Ovary (tissue), 9 donors: ENCODE data around the gene ADAR. TPM values are rescaled to one million over a fixed set of nuclear protein-coding genes. Genes with fewer than 3 reads are reported as not detected.

Experiments
- DNase-seq, 5 donors: peaks; one replicate each; pipeline ENCODE4 v3.0.0-alpha.2; 2019 to 2020
- H3K27ac ChIP-seq, 2 donors: fragments of 200-600 bp; one replicate each; pipeline versions ENCODE4 v1.5.1 to v1.8.0; 2019 to 2022
- H3K27me3 ChIP-seq: fragments of 200-600 bp; one replicate; pipeline ENCODE4 v1.8.0; 2022
- H3K36me3 ChIP-seq: fragments of 200-600 bp; sonication (generic); one replicate; pipeline ENCODE4 v1.5.1; 2019
- H3K4me1 ChIP-seq: one replicate; pipeline ENCODE4 v1.8.1; 2013; ENCODE audit warnings: mild to moderate bottlenecking, moderate library complexity; ENCODE audit not compliant: insufficient read depth
- H3K4me3 ChIP-seq: fragments of 200-600 bp; sonication (generic); one replicate; pipeline ENCODE4 v1.5.1; 2017
- H3K9me3 ChIP-seq, 2 donors: fragments of 200-600 bp in 1 of 2; sonication (generic) in 1 of 2; one replicate each; pipeline versions ENCODE4 v1.5.1 to v1.8.1; 2013 to 2019; ENCODE audit warnings: mild to moderate bottlenecking in 1 of 2, moderate library complexity in 1 of 2
- CTCF ChIP-seq, 3 donors: fragments of 450-650 bp in 2 of 3; fragments of 200-600 bp in 1 of 3; IDR thresholded peaks; one replicate each; pipeline versions ENCODE4 v1.5.1 to v1.8.0; 2016 to 2022; ENCODE audit warnings: antibody characterized with exemption in 3 of 3, mild to moderate bottlenecking in 1 of 3
- EP300 ChIP-seq: sonication (generic); formaldehyde crosslinking; IDR thresholded peaks from one replicate; pipeline ENCODE4 v1.6.1; 2017; ENCODE audit warnings: antibody characterized with exemption
- POLR2A ChIP-seq: fragments of 450-650 bp; IDR thresholded peaks from one replicate; pipeline ENCODE4 v1.6.1; 2017; ENCODE audit warnings: antibody characterized with exemption, mild to moderate bottlenecking, moderate library complexity
- WGBS, 3 donors: extraction: QIAGEN DNeasy Blood & Tissue Kit in 1 of 3; methylation state at CpG; one replicate each; pipeline versions ENCODE4 v1.1.5 to v1.1.7; 2013 to 2017; 5-methylcytosine and 5-hydroxymethylcytosine counted together
- intact Hi-C, 4 donors: fragments of 100-400 bp; cut with DNase I; formaldehyde crosslinking; loops; one replicate each; pipeline versions ENCODE4 v1.11.0 to v1.15.1; 2022 to 2023
- polyA plus RNA-seq, 2 donors: library from polyadenylated mRNA; stranded (reverse); fragments of 200-250 nt in 1 of 2; fragments of 350-450 nt in 1 of 2; fragmentation: Illumina TruSeq in 1 of 2; extraction: RNeasy Lipid Tissue Mini Kit (QIAGEN cat#74804) in 1 of 2; gene quantifications; one replicate each; pipeline ENCODE4 v1.2.3, GENCODE V29; 2013 to 2014
- total RNA-seq, 7 donors: library from RNA; depleted of rRNA in 2 of 7; stranded (reverse); fragments of >200 nt in 2 of 7; fragmentation: NEBNext Ultra II Directional in 3 of 7; extraction: Animal tissue kit (Norgen Biotek cat#: 25700) in 3 of 7; gene quantifications; one replicate each; pipeline versions ENCODE4 v1.1.0 to v1.2.4, GENCODE V29; 2016 to 2023
- donor health status: DM: no; HTN: no; CAD: no; lungs with moderate emphysema.
- donor health status: DM: no; HTN: no; CAD: no.
- donor health status: Bipolar disorder and iron deficiency.
- donor health status: DM: yes; HTN: yes; CAD: no.
- donor health status: DM: no; HTN: no; CAD: no.
- donor health status: DM: yes; HTN: yes; CAD: no.

Gene ADAR
- total and polyA plus RNA-seq, 9 donors = 45.0 to 184 (median 134) TPM

- H3K27ac ChIP-seq = no peak overlapping the region
These were observed 12.8 kb upstream of the ADAR start for GRCh38 chr1:154620751-154621150.

GRCh38 chr1:154619181-154619948, 11.4 kb upstream of the ADAR start:
- no peaks in the 10 kb centered on the region for H3K4me1 ChIP-seq
- WGBS, 3 donors = 88 to 89% (median 88%) methylated on average over 5 of the region's 5 CpGs

More at GRCh38 chr1:154620751-154621150, 12.8 kb upstream of the ADAR start:
- Histone ChIP-seq H3K4me3 (no peak overlapping the region), H3K9me3 (no peaks in the 10 kb centered on the region), H3K27me3 (no peaks in the 10 kb centered on the region), H3K4me1 (peaks cover 2% of the 10 kb centered on the region), H3K36me3 (no peaks in the 10 kb centered on the region)
- WGBS, 3 donors = 47 to 49% (median 48%) methylated on average over 3 of the region's 3 CpGs
- TF ChIP-seq POLR2A = no peak
- no peak for TF ChIP-seq CTCF (IDR thresholded peaks at IDR 0.05)
- TF ChIP-seq EP300 = no peak
- intact Hi-C loops = no loop called here
- DNase-seq = no peak

GRCh38 chr1:154616659-154617345, 8.8 kb upstream of the ADAR start:
- Histone ChIP-seq H3K27ac (no peak overlapping the region), H3K4me3 (no peak overlapping the region), H3K4me1 (no peaks in the 10 kb centered on the region), H3K27me3 (no peaks in the 10 kb centered on the region), H3K9me3 (no peaks in the 10 kb centered on the region), H3K36me3 (no peaks in the 10 kb centered on the region)
- intact Hi-C loops = no loop called here
- 83 to 87% (median 86%) methylated on average over 5 of the region's 5 CpGs for WGBS, 3 donors
- DNase-seq = no peak
- TF ChIP-seq EP300 = no peak
- no peak for TF ChIP-seq POLR2A
- TF ChIP-seq CTCF (IDR thresholded peaks at IDR 0.05) = no peak

More at GRCh38 chr1:154619181-154619948, 11.4 kb upstream of the ADAR start:
- TF ChIP-seq EP300 (no peak), POLR2A (no peak), CTCF (IDR thresholded peaks at IDR 0.05) (no peak)
- no peaks in the 10 kb centered on the region for H3K9me3 ChIP-seq
- no peak overlapping the region for H3K27ac ChIP-seq
- DNase-seq = no peak
- H3K27me3 ChIP-seq = no peaks in the 10 kb centered on the region
- no peaks in the 10 kb centered on the region for H3K36me3 ChIP-seq
- intact Hi-C loops = no loop called here
- no peak overlapping the region for H3K4me3 ChIP-seq

- no peak for DNase-seq
- Histone ChIP-seq H3K4me3 (no peak overlapping the region), H3K36me3 (no peaks in the 10 kb centered on the region), H3K27ac (no peak overlapping the region), H3K4me1 (no peaks in the 10 kb centered on the region), H3K9me3 (no peaks in the 10 kb centered on the region), H3K27me3 (no peaks in the 10 kb centered on the region)
- no peak for TF ChIP-seq EP300
- TF ChIP-seq CTCF (IDR thresholded peaks at IDR 0.05) = no peak
- no peak for TF ChIP-seq POLR2A
- intact Hi-C loops = no loop called here
- WGBS, 3 donors = 92 to 94% (median 93%) methylated on average over 4 of the region's 4 CpGs
These were observed 7.4 kb upstream of the ADAR start for GRCh38 chr1:154615411-154615810.
